IMR-90 (cell line): ENCODE data around the gene SLC6A6. TPM values are rescaled to one million over a fixed set of nuclear protein-coding genes. Genes with fewer than 3 reads are reported as not detected.

Source experiments
- ATAC-seq: fragments of 200-7000 bp; cut with Tn5 transposase; 2 replicates; pipeline ENCODE4 v1.9.1; 2020; ENCODE audit warnings: low read depth, mild to moderate bottlenecking, moderate library complexity
- BruUV-seq: library from RNA; stranded (reverse); fragments of 400-500 nt; replicated peaks from 2 replicates; lab custom pipeline; 2021; lab: Mats Ljungman, UMichigan
- CTCF ChIA-PET: fragments of 300-600 bp; formaldehyde crosslinking; extraction: SDS; loops from one replicate; lab custom pipeline; 2021; ENCODE audit warnings: antibody characterized with exemption; lab: Yijun Ruan, JAX
- POLR2A ChIA-PET: fragments of 300-600 bp; sonication (Branson Sonifier 250); formaldehyde crosslinking; loops from one replicate; lab custom pipeline; 2022; ENCODE audit warnings: antibody characterized with exemption; ENCODE audit not compliant: unreplicated experiment; lab: Charles Lee
- DNase-seq: peaks from one replicate; pipeline ENCODE4 v3.0.0; 2013
- H2AFZ ChIP-seq: replicated peaks from 2 replicates; pipeline ENCODE3; 2013; ENCODE audit warnings: low read length, mild to moderate bottlenecking; ENCODE audit not compliant: poor library complexity
- H2AK5ac ChIP-seq: 2 replicates; pipeline ENCODE4 v1.6.1; 2013; ENCODE audit warnings: low read depth, low read length, inconsistent platforms
- H2AK9ac ChIP-seq: replicated peaks from 2 replicates; pipeline ENCODE3; 2013; ENCODE audit warnings: mild to moderate bottlenecking, low read depth, low read length, moderate library complexity; ENCODE audit not compliant: poor library complexity
- H2BK120ac ChIP-seq: 2 replicates; pipeline ENCODE4 v1.6.1; 2013; ENCODE audit warnings: low read depth, low read length, inconsistent platforms
- H2BK15ac ChIP-seq: 3 replicates; pipeline ENCODE4 v1.6.1; 2013; ENCODE audit warnings: low read depth, low read length, inconsistent platforms
- H2BK20ac ChIP-seq: 2 replicates; pipeline ENCODE4 v1.6.1; 2013; ENCODE audit warnings: low read depth, mild to moderate bottlenecking, inconsistent platforms, low read length, moderate library complexity
- H2BK5ac ChIP-seq: 2 replicates; pipeline ENCODE4 v1.6.1; 2013; ENCODE audit warnings: mild to moderate bottlenecking, low read depth, low read length, inconsistent platforms; ENCODE audit not compliant: poor library complexity, severe bottlenecking
- H3K14ac ChIP-seq: replicated peaks from 2 replicates; pipeline ENCODE4 v1.6.1; 2013; ENCODE audit warnings: low read depth, low read length, inconsistent platforms
- H3K18ac ChIP-seq: 2 replicates; pipeline ENCODE4 v1.6.1; 2013; ENCODE audit warnings: low read depth, low read length, control low read depth
- H3K23ac ChIP-seq: 2 replicates; pipeline ENCODE4 v1.6.1; 2013; ENCODE audit warnings: low read depth, low read length, inconsistent platforms
- H3K27ac ChIP-seq: 2 replicates; pipeline ENCODE4 v1.5.1; 2013; ENCODE audit warnings: mild to moderate bottlenecking, control low read depth, low read length; ENCODE audit not compliant: insufficient read depth
- H3K27me3 ChIP-seq: 2 replicates; pipeline ENCODE4 v1.6.1; 2013; ENCODE audit warnings: low read length; ENCODE audit not compliant: control insufficient read depth, insufficient read depth
- H3K36me3 ChIP-seq: 2 replicates; pipeline ENCODE4 v1.6.1; 2013; ENCODE audit warnings: low read length, mixed read lengths; ENCODE audit not compliant: control insufficient read depth, insufficient read depth
- H3K4ac ChIP-seq: 2 replicates; pipeline ENCODE4 v1.6.1; 2013; ENCODE audit warnings: low read depth, low read length, inconsistent platforms
- H3K4me1 ChIP-seq: 2 replicates; pipeline ENCODE4 v1.6.1; 2013; ENCODE audit warnings: low read length, mixed read lengths; ENCODE audit not compliant: control insufficient read depth, insufficient read depth
- H3K4me2 ChIP-seq: 2 replicates; pipeline ENCODE4 v1.6.1; 2013; ENCODE audit warnings: low read depth, mild to moderate bottlenecking, control low read depth, low read length, moderate library complexity
- H3K4me3 ChIP-seq: 2 replicates; pipeline ENCODE4 v1.5.1; 2013; ENCODE audit warnings: low read depth, mild to moderate bottlenecking, control low read depth, low read length, moderate library complexity; ENCODE audit not compliant: insufficient read depth
- H3K56ac ChIP-seq: 2 replicates; pipeline ENCODE4 v1.6.1; 2013; ENCODE audit warnings: low read length, inconsistent platforms; ENCODE audit not compliant: insufficient read depth; ENCODE audit errors: extremely low read depth
- H3K79me1 ChIP-seq, 2 experiments: 2 replicates each; pipeline ENCODE4 v1.6.1; 2013; ENCODE audit warnings: low read length in 2 of 2, inconsistent platforms in 1 of 2, low read depth in 1 of 2
- H3K9ac ChIP-seq: 2 replicates; pipeline ENCODE4 v1.6.1; 2013; ENCODE audit warnings: low read depth, low read length, control low read depth
- H3K9me1 ChIP-seq: 2 replicates; pipeline ENCODE4 v1.6.1; 2013; ENCODE audit warnings: low read length, inconsistent platforms; ENCODE audit not compliant: insufficient read depth
- H3K9me3 ChIP-seq: 2 replicates; pipeline ENCODE4 v1.6.1; 2013; ENCODE audit warnings: low read length; ENCODE audit not compliant: control insufficient read depth, insufficient read depth
- H4K20me1 ChIP-seq: 2 replicates; pipeline ENCODE4 v1.6.1; 2013; ENCODE audit warnings: low read length, inconsistent platforms; ENCODE audit not compliant: insufficient read depth
- H4K5ac ChIP-seq: 2 replicates; pipeline ENCODE4 v1.6.1; 2013; ENCODE audit warnings: mild to moderate bottlenecking, low read depth, low read length, control low read depth
- H4K8ac ChIP-seq, 2 experiments: 2 replicates each; pipeline ENCODE4 v1.6.1; 2013; ENCODE audit warnings: low read depth in 2 of 2, low read length in 2 of 2, control low read depth in 1 of 2, inconsistent platforms in 1 of 2
- H4K91ac ChIP-seq: 2 replicates; pipeline ENCODE4 v1.6.1; 2013; ENCODE audit warnings: low read depth, low read length, inconsistent platforms; ENCODE audit not compliant: insufficient read depth
- CEBPB ChIP-seq: IDR thresholded peaks from 2 replicates; pipeline ENCODE4 v1.6.1; 2012; ENCODE audit warnings: low read depth, low read length, improper control_type of control experiment
- CHD1 ChIP-seq: IDR thresholded peaks from 2 replicates; pipeline ENCODE4 v1.6.1; 2012; ENCODE audit warnings: low read depth, low read length, improper control_type of control experiment
- CTCF ChIP-seq: conservative IDR thresholded peaks from 2 replicates; pipeline ENCODE4 v1.5.1; 2012; ENCODE audit warnings: mild to moderate bottlenecking, low read depth, low read length, improper control_type of control experiment
- FOS ChIP-seq: fragments of 150-350 bp; IDR thresholded peaks from 2 replicates; pipeline ENCODE4 v1.6.1; 2016; ENCODE audit warnings: low read depth, low read length
- MAFK ChIP-seq: IDR thresholded peaks from 2 replicates; pipeline ENCODE4 v1.6.1; 2012; ENCODE audit warnings: low read depth, low read length, improper control_type of control experiment
- MAZ ChIP-seq: IDR thresholded peaks from 2 replicates; pipeline ENCODE4 v1.6.1; 2012; ENCODE audit warnings: low read depth, mild to moderate bottlenecking, low read length, improper control_type of control experiment, moderate library complexity, borderline replicate concordance
- MXI1 ChIP-seq: IDR thresholded peaks from 2 replicates; pipeline ENCODE4 v1.6.1; 2012; ENCODE audit warnings: low read depth, mild to moderate bottlenecking, low read length, moderate library complexity, borderline replicate concordance
- NFE2L2 ChIP-seq: fragments of 150-350 bp; IDR thresholded peaks from 2 replicates; pipeline ENCODE4 v1.6.1; 2016; ENCODE audit warnings: low read depth, mild to moderate bottlenecking, low read length
- POLR2A ChIP-seq: IDR thresholded peaks from 2 replicates; pipeline ENCODE4 v1.6.1; 2012; ENCODE audit warnings: mild to moderate bottlenecking, low read depth, low read length
- RAD21 ChIP-seq: IDR thresholded peaks from 2 replicates; pipeline ENCODE4 v1.6.1; 2012; ENCODE audit warnings: low read length, improper control_type of control experiment
- RCOR1 ChIP-seq: IDR thresholded peaks from 2 replicates; pipeline ENCODE4 v1.6.1; 2012; ENCODE audit warnings: mild to moderate bottlenecking, low read length, improper control_type of control experiment; ENCODE audit not compliant: insufficient replicate concordance
- RFX5 ChIP-seq: IDR thresholded peaks from 2 replicates; pipeline ENCODE4 v1.8.0; 2012; ENCODE audit warnings: low read depth, mild to moderate bottlenecking, low read length, moderate library complexity
- USF2 ChIP-seq: fragments of 150-350 bp; IDR thresholded peaks from 2 replicates; pipeline ENCODE4 v1.6.1; 2017; ENCODE audit warnings: mild to moderate bottlenecking, antibody characterized with exemption, low read length, low read depth
- WGBS, 2 experiments: methylation state at CpG; one replicate each; pipeline versions ENCODE4 v1.1.5 to v1.1.7; 2013; ENCODE audit warnings: missing lambda C conversion rate in 2 of 2; ENCODE audit not compliant: insufficient read length in 1 of 2; ENCODE audit errors: extremely low coverage in 2 of 2; 5-methylcytosine and 5-hydroxymethylcytosine counted together
- dilution Hi-C: fragments of 300-500 bp; cut with HindIII; formaldehyde crosslinking; loops from one replicate; pipeline ENCODE4 v1.14.3; 2018; ENCODE audit warnings: low sequenced_read_pairs; ENCODE audit not compliant: unreplicated experiment
- in situ Hi-C: fragments of 300-500 bp; cut with MboI; formaldehyde crosslinking; loops from 3 replicates; pipeline ENCODE4 v1.14.3; 2019; ENCODE audit warnings: low sequenced_read_pairs, inconsistent platforms, mixed read lengths
- intact Hi-C: fragments of 100-400 bp; cut with micrococcal nuclease; formaldehyde crosslinking; loops from 2 replicates; pipeline ENCODE4 v1.10.0; 2022
- polyA plus RNA-seq, 3 experiments: library from polyadenylated mRNA; depleted of rRNA; stranded (reverse); fragments of >200 nt; gene quantifications; 2 replicates each; pipeline ENCODE4 v1.2.3, GENCODE V29; 2012; ENCODE audit warnings: low replicate concordance in 1 of 3
- total RNA-seq: library from RNA; depleted of rRNA; stranded (reverse); fragments of >200 nt; gene quantifications from 2 replicates; pipeline ENCODE4 v1.2.3, GENCODE V29; 2012

The SLC6A6 gene
- total and polyA plus RNA-seq, 2 of the 4 experiments (the other 2 are of a cell fraction): 29.9 to 39.4 TPM

GRCh38 chr3:14536055-14536815 is 133.8 kb downstream of the SLC6A6 start:
- H4K8ac ChIP-seq: no peak overlapping the region

More at GRCh38 chr3:14536055-14536815, 133.8 kb downstream of the SLC6A6 start:
- no peak overlapping the region for H3K14ac ChIP-seq
- H3K4me3 ChIP-seq: no peak overlapping the region
- in situ Hi-C loops (no loop called here), dilution Hi-C loops (no loop called here), intact Hi-C loops (no loop called here)
- no peaks in the 10 kb centered on the region for H3K36me3 ChIP-seq
- H2AK9ac ChIP-seq: no peak overlapping the region
- H3K56ac ChIP-seq: no peak overlapping the region
- no peak overlapping the region for H2AFZ ChIP-seq
- CTCF ChIA-PET: interaction anchor here (2.4 kb wide), 1 partner anchor 11 kb away, joined by 5 read pairs; no protein-coding TSS in a partner anchor
- no peak for DNase-seq
- H3K9me3 ChIP-seq: no peaks in the 10 kb centered on the region
- H3K79me1 ChIP-seq: no peaks in the 10 kb centered on the region
- no peak overlapping the region for H4K91ac ChIP-seq
- no peak overlapping the region for H2AK5ac ChIP-seq
- H4K20me1 ChIP-seq: no peaks in the 10 kb centered on the region
- no peak overlapping the region for H3K4me2 ChIP-seq
- H3K27me3 ChIP-seq: peaks cover 45% of the 10 kb centered on the region
- POLR2A ChIA-PET: no interaction called here
- no peak overlapping the region for H3K9ac ChIP-seq
- no peaks in the 10 kb centered on the region for H3K9me1 ChIP-seq
- H3K18ac ChIP-seq: no peak overlapping the region
- H2BK5ac ChIP-seq: no peak overlapping the region
- no peak overlapping the region for H2BK120ac ChIP-seq
- no CpG with 5 or more reads among the region's 10 CpGs for WGBS, 2 experiments
- ATAC-seq: no peak
- H3K23ac ChIP-seq: no peak overlapping the region
- H4K5ac ChIP-seq: no peak overlapping the region
- no peaks in the 10 kb centered on the region for H3K4me1 ChIP-seq
- no peak overlapping the region for H3K4ac ChIP-seq
- no peak for TF ChIP-seq MAFK
- no peak for TF ChIP-seq NFE2L2
- TF ChIP-seq FOS: no peak
- no peak for TF ChIP-seq CEBPB
- TF ChIP-seq USF2: no peak
- no peak for TF ChIP-seq RAD21
- no peak for TF ChIP-seq RCOR1
- no peak for TF ChIP-seq CHD1
- TF ChIP-seq MAZ: no peak
- no peak for TF ChIP-seq RFX5
- no peak for TF ChIP-seq CTCF
- TF ChIP-seq POLR2A: no peak
- no peak for TF ChIP-seq MXI1
- H3K27ac ChIP-seq: no peak overlapping the region
- no peak overlapping the region for H2BK15ac ChIP-seq
- no peak overlapping the region for H2BK20ac ChIP-seq
- BruUV-seq: no TSS peak
